KOPT-K1 (cell line): ENCODE data around the gene PRKCQ.

Source experiments
- H3K27ac ChIP-seq: fragments of 200-600 bp; sonication (generic); 2 replicates; pipeline ENCODE4 v1.5.1; 2016; ENCODE audit warnings: antibody characterized with exemption, mild to moderate bottlenecking, low read depth, low read length; ENCODE audit not compliant: poor library complexity, severe bottlenecking
- H3K36me3 ChIP-seq: fragments of 200-600 bp; sonication (generic); 2 replicates; pipeline ENCODE4 v1.5.1; 2017; ENCODE audit warnings: antibody characterized with exemption, mild to moderate bottlenecking, low read length, moderate library complexity; ENCODE audit not compliant: insufficient read depth
- H3K9me3 ChIP-seq: fragments of 200-600 bp; sonication (generic); 2 replicates; pipeline ENCODE4 v1.5.1; 2017; ENCODE audit warnings: antibody characterized with exemption, low read length, mild to moderate bottlenecking; ENCODE audit not compliant: insufficient read depth, poor library complexity, severe bottlenecking

The PRKCQ gene

DNA sequence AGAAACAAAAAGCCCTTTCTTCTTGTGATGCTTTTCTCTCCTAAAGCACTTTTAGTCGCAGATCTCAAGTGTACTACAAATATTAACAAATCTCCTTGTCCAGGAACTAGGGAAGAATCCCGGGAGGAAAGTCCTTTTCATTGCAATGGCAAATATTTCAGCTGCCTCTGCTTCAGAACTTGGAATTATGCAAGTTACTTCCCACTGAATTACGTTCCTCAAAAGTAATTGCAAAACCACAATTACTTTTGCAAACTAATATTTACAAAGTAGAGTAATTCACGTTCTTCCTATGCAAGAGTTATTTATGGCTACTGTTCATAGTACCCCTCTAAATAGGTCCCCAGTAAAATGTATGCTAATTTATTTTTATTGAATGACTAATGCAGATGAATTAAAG lies 14.5 kb downstream of the PRKCQ start:
- Histone ChIP-seq H3K27ac (no peak overlapping the region), H3K9me3 (no peaks in the 10 kb centered on the region), H3K36me3 (peaks cover 20% of the 10 kb centered on the region; the same call in 1 of the 2 replicates)

GRCh38 chr10:6564367-6564766 lies 15.7 kb downstream of the PRKCQ start:
- Histone ChIP-seq H3K9me3 (no peaks in the 10 kb centered on the region), H3K27ac (peak overlapping the region; percentile 80), H3K36me3 (0 out of 2 replicates have a peak, but pooled peaks cover 12% of the 10 kb centered on the region)

DNA sequence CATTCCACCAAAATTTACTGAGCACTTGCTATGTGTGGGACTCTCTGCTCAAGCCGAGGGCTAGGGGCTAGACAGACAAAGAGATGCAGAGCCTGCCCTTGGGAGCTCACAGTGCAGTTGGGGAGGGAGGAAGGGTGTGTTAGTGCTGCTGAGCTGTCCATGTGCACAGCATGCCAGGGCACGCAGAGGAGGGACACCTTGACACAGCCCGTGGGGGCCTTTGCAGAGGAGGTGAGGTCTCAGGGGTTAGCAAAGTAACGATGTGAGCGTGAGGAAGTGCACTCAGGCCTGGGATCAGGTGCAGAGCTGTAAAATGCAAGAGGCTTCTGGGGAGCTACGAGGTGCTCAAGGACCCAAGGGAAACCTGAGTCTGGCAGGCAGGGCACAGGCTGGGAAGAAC lies 16.3 kb downstream of the PRKCQ start:
- 0 out of 2 replicates have a peak, but pooled peaks cover 8% of the 10 kb centered on the region for H3K36me3 ChIP-seq
- peak overlapping the region; percentile 80 for H3K27ac ChIP-seq
- H3K9me3 ChIP-seq, result no peaks in the 10 kb centered on the region

DNA sequence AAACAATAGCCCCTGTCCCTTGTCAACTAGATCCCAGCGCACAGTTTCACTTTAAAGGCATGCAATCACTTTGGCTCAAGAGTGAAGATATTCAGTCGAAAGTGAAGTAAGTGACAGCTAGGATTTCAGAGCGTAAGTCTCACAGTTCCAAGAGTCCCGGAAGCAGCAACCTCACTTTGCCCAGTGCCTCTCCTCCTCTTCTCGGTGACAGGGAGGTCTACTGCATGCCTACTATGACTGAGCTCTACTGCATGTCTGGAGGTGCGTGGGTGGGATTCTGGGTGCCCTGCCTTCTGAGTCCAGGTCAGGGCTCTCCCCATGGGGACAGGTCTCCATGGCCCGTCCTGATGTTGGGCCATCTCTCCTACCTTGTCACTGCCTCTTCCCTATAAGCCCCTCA lies 17.0 kb downstream of the PRKCQ start:
- Histone ChIP-seq H3K27ac (peak overlapping the region; percentile 80), H3K9me3 (no peaks in the 10 kb centered on the region), H3K36me3 (0 out of 2 replicates have a peak, but pooled peaks cover 8% of the 10 kb centered on the region)

DNA sequence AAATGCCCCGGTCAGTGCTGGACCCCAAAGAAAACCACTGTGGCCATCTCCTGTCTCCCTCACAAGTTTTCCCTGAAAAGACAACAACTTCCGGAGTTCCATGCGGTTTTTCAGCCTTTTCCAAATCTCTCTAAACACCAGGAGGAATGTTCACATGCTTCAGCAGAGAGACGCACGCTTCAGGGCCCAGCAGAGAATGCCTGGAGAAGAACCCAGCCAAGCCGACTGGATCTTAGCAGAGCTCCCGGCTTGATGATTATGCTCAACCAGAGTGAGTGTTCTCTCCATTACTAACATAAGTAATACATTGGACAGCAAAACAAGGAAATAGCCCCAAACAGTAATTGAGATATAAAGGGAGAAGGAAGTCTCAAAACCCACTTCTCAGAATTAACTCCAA lies 17.9 kb downstream of the PRKCQ start:
- Histone ChIP-seq H3K9me3 (no peaks in the 10 kb centered on the region), H3K27ac (peak overlapping the region; percentile 80), H3K36me3 (0 out of 2 replicates have a peak, but pooled peaks cover 8% of the 10 kb centered on the region)

DNA sequence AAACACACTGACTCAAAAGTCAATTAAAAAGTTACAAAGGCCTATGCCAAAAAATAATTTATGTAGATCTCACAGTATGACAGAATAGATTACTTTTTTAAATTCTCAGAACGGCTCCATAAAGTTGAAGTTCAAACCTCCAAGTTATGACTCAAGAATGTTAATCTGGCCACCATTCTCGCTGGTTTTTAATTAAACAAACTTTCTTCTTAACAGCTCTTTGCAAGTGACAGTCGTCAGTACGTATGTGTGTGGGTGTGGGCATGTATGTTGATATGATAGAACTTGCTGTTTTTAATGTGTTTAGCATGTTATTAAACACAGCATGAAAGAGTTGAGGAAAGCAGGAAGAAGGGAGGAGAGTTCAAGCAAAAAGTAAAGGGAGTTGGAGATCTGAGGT lies 18.5 kb downstream of the PRKCQ start:
- H3K27ac ChIP-seq, result no peak overlapping the region
- H3K36me3 ChIP-seq, result 0 out of 2 replicates have a peak, but pooled peaks cover 7% of the 10 kb centered on the region
- H3K9me3 ChIP-seq, result no peaks in the 10 kb centered on the region

DNA sequence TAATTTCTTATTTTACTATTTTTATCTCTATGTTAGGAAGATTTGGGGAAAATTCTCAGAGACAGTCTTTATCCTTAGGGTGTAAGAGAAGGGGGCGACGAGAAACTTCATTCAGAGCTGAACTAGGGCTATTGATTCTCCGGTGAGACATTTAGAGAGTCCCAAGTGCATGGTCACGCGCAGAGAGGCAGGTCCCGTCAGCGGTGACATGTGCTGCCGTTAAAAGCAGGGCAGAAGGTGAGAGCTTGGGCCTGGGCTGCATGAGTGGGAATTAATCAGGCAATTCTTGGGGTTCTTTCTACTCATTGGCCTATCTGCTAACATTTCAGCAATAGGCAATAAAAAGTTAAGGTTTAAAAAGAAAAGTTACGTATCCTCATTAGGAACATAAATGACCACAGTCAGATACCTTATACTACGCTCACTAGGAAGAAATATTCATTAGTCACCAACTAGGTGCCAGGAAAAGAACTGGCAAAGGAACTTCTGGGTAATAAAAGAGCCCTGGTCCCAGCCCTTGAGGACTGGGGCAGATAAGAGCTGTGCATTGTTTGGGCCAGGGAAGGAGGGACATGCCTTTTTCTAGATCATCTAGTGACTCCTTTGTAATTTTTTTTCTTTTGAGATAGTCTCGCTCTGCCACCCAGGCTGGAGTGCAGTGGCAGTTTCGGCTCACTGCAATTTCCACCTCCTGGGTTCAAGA lies 21.2 kb downstream of the PRKCQ start:
- no peaks in the 10 kb centered on the region for H3K9me3 ChIP-seq
- no peaks in the 10 kb centered on the region for H3K36me3 ChIP-seq
- H3K27ac ChIP-seq, result peak overlapping the region; percentile 44

DNA sequence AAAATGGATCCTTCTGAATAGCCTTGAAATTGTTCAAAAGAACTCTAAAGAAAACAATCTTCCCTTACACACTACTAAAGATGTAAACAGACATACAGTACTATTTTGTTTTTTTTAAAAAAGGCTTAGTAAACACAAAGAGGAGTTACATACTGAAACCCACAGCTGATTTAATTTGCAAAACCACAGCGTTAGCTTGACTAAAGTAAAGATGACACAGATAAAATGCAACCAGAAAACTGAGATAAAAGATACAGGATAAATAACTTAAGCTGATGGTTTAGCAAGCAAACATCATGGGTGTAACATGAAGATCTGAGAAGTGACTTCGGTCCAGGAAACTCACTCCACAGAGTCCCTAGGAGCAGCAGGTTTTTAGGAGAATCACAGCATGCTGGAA lies 21.8 kb downstream of the PRKCQ start:
- Histone ChIP-seq H3K9me3 (no peaks in the 10 kb centered on the region), H3K36me3 (no peaks in the 10 kb centered on the region), H3K27ac (peak overlapping the region; percentile 44)

DNA sequence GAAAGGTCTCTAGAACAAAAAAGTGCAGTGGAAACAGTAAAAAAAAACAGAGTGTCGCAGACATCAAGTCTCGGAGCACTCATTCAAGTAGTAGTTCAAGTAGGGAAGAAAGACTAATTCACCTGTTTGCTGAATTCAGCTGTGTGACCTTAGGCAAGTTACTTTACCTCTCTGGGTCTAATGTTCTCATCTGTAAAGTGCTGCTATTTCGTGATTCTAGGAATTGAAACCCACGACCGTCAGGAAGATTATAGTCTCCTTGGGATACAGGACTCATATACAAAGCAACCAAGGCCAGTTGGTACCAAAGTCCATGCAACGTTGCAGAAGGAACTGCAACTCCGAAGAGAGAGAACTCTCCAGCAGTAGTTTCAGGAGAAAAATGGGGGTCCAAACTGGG lies 26.1 kb downstream of the PRKCQ start:
- Histone ChIP-seq H3K27ac (no peak overlapping the region), H3K9me3 (peaks cover 3% of the 10 kb centered on the region), H3K36me3 (peaks cover 3% of the 10 kb centered on the region; the same call in 1 of the 2 replicates)

DNA sequence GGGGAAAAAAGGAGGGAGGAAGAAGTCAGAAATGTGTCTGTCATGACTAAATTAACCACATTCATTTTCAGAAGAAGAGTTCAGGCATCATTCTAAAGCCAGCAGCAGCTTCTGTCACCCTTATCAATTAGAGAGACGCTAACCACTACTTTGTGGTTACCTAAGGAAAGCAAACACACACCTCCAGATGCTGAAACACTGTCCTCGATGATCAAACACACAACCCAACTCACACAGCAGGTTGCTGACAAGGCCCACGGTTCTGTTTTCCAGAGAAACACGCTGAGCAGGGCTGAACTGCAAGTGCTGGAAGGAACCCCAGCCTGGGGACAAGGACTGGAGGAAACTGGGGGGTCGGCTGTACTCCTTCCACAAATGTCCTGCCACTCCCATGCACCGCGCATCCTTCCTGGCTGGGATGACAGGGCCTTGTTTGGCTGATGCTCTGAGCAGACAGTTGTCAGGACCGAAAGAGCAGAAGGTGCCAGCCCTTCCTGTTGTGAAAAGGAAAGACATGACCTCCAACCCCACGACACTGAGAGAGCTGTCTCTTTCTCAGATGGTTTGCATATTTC lies 36.6 kb downstream of the PRKCQ start:
- Histone ChIP-seq H3K9me3 (no peaks in the 10 kb centered on the region), H3K27ac (peak overlapping the region; percentile 97), H3K36me3 (no peaks in the 10 kb centered on the region)

- Histone ChIP-seq H3K9me3 (no peaks in the 10 kb centered on the region), H3K27ac (peak overlapping the region; percentile 97), H3K36me3 (no peaks in the 10 kb centered on the region)
Observed at GRCh38 chr10:6542999-6543430, 37.1 kb downstream of the PRKCQ start.

DNA sequence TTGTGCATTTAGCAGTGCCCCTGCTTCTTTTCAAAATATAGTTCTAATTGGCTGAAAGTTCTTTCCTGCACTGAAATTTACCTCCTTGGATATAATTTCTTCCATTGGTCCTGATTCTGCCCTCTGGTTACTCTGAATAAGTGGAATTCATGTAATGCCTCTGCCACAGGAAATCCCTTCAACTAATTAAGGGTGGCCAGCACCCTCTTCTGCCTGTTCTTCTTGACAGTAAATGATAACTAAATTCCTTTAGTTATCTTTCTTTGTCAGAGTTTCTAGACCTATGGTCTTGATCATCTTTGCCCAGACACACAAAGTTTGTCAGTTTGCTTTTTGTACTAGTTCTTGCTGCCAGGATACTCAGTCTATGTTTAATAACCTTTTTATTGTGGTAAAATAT lies 40.2 kb downstream of the PRKCQ start:
- peak overlapping the region; percentile 97 for H3K27ac ChIP-seq
- H3K36me3 ChIP-seq, result peaks cover 10% of the 10 kb centered on the region; the same call in 1 of the 2 replicates
- H3K9me3 ChIP-seq, result no peaks in the 10 kb centered on the region

- Histone ChIP-seq H3K36me3 (peaks cover 10% of the 10 kb centered on the region; the same call in 1 of the 2 replicates), H3K9me3 (no peaks in the 10 kb centered on the region), H3K27ac (peak overlapping the region; percentile 11)
Observed at GRCh38 chr10:6537770-6538169, 42.3 kb downstream of the PRKCQ start.

DNA sequence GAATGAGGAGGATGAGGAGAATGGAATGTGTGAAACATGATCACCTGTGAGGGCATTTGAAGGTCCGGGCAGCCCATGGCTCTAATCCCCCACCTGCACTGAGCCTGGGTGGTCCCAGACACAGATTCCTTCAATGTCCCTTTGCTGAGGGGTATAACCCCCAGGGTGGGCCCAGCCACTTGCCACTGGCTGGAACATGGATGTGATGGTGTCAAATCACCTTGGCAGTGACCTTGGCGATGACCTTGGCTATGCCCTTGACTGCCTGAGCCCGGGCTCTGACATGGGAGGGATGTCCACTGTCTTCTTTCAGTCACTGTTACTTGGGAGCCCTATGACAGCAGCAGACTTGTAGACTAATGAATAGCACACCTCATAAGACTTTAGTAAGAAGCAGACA lies 44.0 kb downstream of the PRKCQ start:
- Histone ChIP-seq H3K36me3 (peaks cover 10% of the 10 kb centered on the region; the same call in 1 of the 2 replicates), H3K27ac (peak overlapping the region; percentile 21), H3K9me3 (no peaks in the 10 kb centered on the region)

DNA sequence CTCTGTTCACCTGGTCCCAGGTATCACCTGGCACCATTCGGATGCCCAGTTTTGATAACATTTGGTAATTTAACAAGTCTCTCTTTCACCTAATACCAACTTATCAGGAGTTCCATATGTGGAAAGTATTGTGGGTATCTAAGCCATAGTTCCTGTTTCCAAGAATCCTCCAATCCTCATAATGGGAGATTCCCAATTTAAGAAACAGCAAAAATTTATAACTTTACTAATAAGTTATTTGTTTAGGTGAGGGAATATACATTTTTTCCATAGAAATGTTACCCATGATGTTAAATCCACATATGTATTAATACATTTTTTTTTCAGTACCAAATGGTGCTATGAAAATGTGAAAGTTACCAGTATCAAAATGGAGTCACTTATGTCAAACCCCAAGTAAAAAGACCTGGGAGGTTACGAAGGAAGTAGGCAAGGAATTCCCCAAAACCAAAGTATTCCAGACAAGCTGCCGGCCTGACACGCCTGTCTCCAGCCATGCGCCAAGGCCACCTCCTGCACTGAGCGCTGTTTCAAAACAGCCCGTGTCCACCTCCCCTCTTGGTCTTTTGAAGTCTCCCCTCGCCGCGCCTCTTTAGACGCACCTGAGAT lies 44.8 kb downstream of the PRKCQ start:
- H3K27ac ChIP-seq, result no peak overlapping the region
- peaks cover 10% of the 10 kb centered on the region; the same call in 1 of the 2 replicates for H3K36me3 ChIP-seq
- H3K9me3 ChIP-seq, result no peaks in the 10 kb centered on the region
